Stimulated activated CD4-positive, alpha-beta T cell treated with anti-CD3 and anti-CD28 coated beads, Interleukin-1b, Interleukin-23, amount 100 ng/mL, for 4 hours (primary cell): ENCODE results near the gene OPCML.

Experiments
- DNase-seq, 2 donors: peaks; one replicate each; pipeline ENCODE4 v3.0.0-alpha.2; 2020; ENCODE audit warnings: low read depth in 2 of 2

Gene OPCML

DNA sequence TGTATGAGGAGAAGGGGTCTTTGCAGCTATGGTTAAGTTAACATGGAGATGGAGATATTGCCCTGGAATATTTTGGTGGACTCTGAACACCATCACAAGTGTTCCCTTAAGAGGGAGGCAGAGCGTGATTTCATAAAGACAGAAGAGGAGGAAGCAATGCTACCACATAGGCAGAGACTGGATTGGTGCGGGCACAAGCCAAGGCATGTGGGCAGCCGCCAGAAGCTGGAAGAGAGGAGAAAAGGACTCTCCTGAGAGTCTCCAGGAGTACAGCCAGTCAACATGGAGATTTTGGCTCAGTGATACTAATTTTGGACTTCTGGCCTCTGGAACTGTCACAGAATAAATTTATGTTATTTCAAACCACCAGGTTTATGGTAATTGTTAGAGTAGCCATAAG is 231.6 kb downstream of the OPCML start:
- no peak for DNase-seq

DNA sequence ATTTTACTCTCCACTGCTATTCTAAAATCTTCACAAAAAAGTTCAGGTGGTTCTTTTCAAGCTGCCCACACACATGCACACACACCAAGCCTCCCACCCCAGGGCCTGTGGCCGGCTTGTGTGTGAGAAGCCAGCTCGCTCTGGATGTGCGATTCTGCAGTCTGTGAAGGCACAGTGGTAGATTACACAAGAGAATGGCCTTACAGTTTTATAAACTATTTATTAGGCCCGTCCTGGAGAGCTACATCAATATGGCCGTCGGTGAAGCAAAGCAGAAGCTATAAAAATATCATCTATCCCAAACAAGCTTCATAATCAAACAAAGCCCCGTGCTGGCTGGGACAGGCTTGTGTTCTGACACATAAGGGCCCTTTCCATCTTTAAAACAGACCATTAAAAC is 240.5 kb downstream of the OPCML start:
- DNase-seq, result no peak

DNA sequence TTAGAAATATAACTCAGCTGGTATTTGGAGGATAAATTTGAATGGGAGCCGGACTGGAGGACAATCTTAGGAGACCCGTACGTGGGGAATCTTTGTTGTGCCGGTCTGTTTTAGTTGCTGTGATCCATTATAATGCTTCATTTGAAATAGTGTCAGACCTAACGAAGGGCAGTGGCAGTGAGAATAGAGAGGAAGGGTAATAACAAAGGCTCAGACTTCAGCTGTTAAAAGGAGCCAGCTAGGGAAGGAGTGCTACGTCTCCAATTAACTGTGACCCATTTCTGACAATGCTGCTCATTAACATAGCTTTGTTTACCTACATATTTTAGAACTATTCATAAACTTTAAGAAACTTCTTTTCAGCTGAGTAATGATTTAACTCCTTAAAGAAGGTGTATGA is 246.9 kb downstream of the OPCML start:
- no peak for DNase-seq

DNA sequence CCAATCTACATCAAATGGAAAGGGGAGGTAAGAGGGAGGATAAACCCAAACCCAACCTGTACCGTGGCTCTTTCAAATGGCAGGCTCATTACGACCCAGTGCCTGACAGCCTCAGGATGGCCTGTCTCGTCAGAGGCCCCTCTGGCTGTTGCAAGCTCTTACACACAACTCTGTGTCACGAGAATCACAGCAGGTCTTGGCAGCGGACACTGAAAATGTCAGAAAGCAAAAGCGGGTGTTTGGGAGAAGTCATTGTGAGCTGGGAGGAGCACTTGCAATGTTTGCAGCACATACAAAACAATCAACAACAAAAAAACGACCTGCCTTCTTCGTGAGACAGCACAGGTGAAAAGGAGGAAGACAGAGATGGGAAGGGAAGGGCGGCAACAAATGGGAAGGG is 248.1 kb downstream of the OPCML start:
- no peak for DNase-seq

DNA sequence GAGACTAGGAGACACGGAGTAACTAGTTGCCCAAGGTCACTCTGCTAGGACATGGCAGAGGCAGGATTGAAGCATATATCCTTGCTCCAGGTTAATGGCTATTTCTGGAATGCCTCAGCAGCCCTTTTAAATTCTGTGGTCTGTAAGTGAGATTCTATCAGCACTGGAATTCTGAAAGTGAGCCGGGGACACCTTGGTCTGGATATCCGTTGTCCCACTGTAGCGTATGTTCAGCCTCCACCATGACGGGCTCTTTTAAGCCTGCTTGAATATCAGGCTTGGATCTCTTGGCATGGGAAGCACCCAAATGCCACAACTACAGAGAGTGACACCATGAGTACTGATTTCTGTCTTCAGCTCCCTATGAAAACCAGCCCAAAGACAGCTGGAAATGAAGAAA is 254.4 kb downstream of the OPCML start:
- no peak for DNase-seq

DNA sequence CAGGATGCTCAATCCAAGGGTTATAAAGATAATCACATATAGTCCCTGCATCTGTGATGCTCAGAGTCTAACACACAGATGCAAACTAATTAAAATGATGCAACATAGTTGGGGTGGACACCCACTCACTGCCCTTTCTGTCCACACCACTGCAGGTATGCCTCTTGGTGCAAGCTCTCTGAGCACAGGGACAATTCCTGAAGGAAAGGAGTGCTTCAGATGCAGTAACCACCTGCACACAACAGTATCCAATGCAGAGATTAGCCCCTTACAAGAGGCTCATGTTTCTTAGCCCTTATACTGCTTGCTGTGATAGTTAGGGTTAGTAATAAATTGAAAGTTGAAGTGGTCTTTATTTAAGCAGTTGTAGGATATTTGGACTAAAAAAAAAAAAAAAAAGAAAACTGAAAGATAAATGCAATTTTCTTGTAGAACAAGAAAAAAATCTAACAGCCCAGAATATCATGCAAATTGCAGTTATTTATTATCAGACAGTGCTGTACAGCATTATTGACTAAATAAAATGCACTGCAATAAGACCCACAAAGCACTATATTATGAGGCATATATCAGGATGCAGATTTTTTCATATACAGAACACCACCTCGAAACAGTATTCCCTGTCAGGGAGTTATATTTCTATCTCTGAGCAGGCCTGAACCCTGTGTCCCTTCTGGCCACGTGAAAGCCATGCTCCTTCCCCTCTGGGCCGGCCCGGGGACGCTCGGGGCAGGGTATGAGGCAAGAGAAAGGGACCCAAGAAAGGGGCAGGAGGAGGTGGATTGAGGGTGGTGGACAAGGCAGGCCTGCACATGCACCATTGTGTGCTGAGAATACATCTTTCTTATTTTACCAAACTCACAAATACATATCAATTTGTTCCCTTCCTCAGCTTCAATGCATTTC is 260.2 kb downstream of the OPCML start:
- DNase-seq, result no peak

DNA sequence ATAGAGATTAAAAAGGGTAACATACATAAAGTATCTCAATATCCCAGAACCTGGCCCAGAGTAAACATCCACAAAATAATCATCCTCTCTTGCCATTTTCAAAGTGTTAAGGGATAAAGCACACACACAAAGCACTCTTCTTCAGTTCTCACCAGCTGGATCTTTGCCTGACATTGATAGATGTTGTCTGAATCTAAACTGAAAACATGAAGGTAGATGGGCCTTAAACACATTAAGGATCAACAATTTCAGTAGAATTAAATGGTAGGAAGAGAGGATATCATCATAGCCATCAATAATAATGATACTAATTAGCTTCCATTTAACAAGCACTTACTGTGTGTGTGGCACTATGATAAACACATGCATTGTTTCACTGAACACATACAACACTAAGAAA is 261.1 kb downstream of the OPCML start:
- DNase-seq, result no peak

DNA sequence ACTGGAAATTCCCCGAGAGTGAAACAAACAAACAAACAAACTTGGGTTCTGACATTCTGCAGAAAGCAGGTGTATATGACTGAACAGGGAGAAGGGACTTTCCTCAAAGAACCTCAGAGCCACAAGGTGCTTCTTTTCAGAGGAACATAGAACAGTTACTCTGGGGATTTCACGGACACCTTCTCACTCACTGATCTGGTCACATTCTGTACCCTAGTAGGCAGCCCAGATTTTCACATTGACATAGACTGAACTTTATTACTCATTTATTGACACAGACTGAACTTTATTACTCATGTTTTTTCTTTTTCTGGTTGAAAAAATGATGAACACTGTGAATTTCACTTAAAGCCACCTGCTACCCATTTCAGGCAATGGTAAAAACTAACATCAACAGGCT is 263.0 kb downstream of the OPCML start:
- no peak for DNase-seq

DNA sequence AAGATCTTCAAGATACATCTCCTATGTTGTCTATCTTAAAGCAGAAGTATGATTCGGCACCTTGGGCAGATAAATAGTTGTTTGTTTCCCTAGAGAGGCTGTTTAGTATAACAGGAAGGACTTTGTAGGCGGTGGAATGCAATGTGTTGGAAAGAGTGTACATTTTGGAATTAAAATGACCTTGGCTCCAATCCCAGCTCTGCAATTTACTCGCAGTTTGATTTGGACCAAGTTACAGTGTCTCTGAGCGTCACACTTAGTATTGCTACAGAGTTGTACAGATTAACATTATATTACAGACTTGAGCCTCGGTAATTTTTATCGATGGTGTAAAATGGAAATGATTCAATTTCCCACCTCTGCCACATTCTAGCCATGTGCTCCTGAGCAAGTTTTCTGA is 265.3 kb downstream of the OPCML start:
- no peak for DNase-seq

DNA sequence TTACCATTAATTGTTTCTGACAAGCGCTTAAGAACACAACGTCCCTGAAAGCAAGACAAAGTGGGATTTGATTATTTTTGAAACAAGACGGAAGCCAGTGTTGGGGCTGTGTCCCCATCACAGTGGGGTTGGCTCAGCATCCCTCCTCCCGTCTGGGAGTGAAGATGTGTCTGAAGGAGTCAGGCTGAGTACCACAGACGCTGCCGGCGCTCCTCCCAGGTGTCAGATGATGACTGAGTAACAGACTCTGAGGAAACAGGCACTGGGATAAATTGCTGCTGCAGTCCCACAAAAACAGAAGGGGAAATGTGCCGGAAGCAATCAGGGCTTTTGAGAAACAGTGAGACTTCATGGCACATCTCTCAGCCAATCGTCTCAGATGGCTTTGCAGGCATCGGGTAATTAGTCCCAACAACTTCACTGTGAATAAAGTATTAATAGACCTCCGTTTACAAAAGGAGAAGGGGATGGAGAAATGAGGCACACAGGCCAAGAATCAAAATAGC is 266.7 kb downstream of the OPCML start:
- DNase-seq, result no peak

DNA sequence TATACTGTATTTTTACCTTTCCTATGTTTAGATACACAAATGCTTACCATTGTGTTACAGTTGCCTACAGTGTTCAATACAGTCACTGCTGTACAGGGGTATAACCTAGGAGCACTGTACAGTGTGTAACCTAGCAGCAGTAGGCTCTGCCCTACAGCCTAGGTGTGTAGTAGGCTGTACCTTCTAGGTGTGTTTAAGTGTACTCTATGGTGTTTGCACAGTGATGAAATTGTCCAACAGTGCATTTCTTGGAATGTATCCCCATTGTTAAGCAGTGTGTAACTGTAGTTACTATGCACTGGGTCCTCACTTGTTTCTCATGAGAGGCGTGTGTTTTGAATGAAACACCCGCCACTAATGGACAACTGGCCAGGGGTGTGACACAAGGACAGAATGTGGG is 269.0 kb downstream of the OPCML start:
- no peak for DNase-seq

DNA sequence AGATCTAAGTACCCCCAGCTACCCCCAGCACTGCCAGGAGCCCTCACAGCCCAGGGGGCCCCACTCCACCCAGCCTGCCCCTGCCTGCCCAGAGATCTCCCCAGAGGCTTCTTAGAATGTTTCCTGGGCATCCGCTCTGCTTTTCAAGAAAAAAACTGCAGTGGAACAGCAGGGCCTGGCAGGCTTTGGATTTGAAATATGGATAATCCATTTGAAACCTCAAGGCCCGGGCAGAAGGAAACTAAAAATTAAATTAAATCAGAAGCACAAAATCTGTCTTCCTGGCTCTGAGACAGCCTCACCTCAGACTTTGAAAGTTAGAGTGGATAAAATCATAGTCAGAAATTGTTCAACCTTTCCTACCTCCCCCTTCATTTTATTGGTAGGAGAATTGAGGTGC is 273.6 kb downstream of the OPCML start:
- DNase-seq, result no peak

DNA sequence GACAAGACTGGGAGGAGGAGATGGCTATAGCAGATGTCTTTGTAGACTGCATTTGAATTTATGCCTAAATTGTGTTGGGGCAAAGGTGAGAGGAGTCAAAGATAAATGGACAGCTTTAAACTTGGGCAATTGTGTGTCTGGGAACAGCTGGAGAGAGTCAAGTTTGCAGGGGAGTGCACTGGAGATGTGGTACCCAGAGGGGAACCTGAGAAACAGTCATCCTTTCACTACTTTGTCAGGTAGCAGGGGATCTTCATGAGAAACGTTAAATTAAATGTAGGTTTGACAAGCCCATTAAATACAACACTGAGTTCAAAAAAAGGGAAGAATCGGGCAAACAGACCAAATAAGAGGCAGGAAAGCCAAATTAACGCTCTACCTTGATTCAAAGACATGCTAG is 277.7 kb downstream of the OPCML start:
- DNase-seq, result no peak

DNA sequence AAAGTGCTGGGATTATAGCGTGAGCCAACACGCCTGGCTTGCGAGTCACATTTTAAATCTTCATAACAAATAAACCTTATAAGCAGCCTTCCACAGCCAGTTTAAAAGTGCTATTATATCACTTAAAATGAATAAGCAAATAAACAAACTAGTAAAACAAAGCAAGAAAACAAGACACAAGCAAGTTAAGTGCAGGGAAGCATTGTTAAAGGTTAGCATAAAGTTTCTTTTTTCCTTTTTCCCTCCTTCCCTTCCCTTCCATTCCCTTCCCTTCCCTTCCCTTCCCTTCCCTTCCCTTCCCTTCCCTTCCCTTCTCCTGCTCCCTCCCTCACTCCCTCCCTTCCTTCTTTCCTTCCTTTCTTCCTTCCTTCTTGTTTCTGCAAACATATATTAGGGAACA is 278.7 kb downstream of the OPCML start:
- DNase-seq, result no peak

DNA sequence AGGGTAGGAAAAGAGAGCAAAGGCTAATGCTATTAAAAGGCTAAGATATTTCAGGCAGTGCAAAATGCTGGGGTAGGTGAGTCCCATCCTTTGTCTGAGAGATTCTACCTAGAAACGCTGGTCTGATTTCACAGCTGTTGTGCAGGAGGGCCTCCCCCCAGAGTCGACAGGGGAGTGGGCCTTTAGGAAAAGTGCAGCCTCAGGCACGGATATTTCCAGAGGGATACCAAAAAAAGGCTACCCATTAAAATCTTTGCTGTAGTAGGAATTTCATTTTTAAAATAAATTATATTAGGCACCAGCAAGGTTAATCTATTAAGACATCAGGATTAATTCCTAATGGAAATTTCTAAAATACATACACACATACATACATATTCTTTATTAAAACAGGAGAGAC is 280.5 kb downstream of the OPCML start:
- no peak for DNase-seq

DNA sequence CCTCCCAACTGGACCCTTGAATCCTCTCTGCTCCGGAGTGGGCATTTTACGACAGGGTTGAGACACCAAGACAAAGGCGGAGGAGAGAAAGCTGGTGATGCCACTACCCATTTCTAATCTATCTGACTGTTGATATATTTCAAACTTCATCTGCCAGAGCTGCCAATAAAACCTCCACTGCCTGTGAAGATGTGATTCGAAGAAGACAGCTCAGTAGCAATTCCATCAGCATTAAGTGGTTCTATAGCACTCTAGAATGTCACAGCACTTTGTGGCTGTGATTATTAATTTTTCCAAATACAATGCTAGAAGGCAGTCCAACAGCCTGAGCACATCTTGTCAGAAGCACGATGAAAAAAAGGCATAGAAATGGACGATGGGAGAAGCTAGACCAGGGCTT is 282.8 kb downstream of the OPCML start:
- DNase-seq, result no peak

DNA sequence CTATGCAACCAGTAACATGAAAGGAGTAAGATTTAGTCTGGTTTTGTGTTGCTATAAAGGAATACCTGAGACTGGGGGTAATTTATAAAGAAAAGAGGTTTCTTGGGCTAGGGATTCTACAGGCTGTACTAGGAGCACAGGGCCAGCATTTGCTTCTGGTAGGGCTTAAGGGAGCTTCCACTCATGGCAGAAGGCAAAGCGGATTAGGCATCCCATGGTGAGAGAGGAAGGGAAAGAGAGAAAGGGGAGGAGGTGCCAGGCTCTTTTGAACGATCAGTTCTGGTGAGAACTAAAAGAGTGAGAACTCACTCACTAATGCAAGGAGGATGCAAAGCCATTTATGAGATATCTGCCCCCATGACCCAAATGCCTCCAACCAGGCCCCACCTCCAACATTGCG is 283.2 kb downstream of the OPCML start:
- DNase-seq, result no peak

DNA sequence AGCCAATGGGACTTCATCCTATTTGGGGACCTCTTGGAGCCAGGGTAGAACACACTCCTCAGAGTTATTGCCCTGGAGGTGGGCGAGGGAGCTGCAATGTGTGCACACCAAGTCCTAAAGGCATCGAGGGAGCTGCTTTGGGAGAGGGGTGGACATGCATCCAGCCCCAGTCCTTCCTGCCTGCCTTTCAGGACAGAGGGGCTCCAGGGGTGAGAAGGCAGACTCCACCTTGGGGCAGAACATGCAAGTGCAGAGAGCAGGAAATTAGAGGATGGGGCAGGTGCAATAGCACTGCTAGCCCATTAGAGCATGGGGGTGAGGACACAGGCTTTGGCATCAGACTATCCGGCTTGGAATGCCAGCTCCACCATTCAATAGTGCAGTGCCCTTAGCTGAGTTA is 288.5 kb downstream of the OPCML start:
- DNase-seq, result no peak

DNA sequence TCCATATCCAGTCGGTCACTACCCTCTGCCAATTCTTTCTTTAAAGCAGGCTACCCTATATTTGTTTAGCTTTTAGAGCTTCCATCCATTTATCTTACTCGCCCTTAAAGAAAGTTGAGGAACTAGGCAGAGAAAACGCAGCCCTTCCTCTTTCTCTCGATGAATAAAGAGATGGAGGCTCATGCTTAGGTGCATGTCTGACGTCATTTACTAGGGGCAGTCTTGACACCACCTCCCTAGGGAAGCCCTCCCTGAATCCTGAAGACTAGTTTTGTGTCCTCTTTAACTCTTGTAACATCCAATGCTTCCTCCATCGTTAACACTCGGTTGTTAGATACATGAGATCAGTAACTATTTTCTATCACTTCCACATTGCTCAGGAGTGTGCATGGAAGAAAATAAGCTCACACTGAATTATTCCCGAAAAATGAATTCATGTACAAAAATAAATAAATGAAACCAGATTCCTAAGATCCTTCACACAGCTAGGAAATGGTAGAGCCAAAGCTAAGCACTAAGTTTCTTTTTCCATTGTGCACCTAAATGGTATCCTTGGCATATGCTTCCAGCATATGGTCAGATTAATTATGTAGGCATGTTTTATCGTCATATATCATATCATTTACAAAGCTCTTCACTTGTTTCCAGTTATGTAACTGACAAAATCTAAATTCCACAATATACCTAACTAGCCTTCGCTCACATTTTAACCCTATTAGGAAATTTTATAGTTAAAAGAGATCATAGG is 291.2 kb downstream of the OPCML start:
- DNase-seq, result no peak

DNA sequence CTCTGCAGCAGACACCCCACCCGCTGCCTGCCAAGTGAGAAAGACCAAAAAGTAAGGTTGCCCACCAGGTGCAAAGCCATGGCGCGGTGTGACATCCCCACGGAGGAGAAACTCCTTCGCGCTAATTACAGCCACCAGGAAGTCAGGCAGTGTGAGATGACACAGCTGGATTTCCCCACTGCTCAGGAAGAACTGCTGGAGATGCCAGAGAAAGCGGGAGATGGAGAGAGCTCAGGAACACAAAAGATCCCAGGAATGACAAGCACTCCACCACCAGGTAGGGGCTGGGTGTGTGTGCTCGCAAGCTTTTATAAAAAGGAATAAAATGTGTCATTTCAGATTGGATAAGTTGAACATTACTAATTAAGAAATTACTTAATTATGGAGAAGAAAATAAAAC is 292.7 kb downstream of the OPCML start:
- no peak for DNase-seq

DNA sequence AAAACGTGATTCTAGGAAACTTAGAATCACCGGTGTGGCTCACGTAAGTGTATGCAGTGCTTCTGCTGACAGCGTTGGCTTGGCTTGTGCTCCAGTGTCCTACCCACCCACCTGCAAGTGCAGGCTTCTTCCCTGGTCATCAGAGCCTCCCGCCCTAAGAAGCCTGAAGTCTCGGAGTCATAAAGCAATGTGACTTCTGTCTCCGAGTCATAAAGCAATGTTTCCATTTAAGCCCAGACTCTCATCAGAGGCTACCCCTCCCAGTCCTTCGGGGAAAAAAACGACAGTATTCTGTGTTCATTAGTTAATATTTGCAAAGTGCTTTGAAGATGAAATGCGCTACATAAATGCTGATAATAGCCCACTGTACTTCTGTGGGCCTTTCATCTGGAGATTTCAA is 293.8 kb downstream of the OPCML start:
- no peak for DNase-seq

DNA sequence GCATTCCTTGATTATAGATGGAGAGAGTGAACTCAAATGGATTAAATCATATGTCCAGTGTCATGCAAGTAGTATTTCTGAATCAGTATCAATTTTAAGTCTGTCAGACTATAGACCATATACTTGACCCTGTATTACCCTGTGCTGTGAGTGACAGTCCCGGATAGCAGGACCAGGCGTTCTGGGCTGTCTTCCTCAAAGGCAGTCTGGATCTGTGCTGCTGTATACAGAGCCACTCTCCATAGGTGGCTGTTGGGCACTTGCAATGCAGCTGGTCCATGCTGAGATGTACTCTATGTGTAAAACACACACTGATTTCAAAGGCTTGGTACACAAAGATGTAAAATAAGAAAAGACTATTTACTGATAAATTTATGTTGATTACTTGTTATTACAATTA is 294.3 kb downstream of the OPCML start:
- no peak for DNase-seq

DNA sequence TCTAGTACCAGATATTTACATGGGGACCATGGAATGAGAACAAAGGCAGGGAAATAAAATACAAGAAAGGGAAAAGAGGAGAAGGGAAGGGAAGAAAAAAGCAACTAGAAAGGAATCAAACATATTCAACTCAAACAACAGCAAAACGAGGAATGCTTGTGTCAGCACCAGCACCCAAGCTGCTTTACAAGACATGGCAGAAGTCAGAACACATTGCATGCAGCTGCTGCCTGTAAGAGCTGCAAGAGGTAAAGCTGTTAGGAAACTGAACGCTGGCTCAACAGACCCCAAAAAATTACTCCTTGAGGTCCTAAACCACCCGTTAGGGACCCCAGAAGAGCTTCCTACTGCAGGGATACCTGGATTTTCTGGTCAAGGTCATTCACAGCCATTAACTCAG is 296.9 kb downstream of the OPCML start:
- DNase-seq, result no peak
